Fibroblast of pulmonary artery (primary cell): ENCODE data around the gene SMG6.

Experiments
- DNase-seq: peaks from one replicate; pipeline ENCODE4 v3.0.0-alpha.2; 2010; ENCODE audit warnings: low read depth
- H3K4me3 ChIP-seq: replicated peaks from 2 replicates; pipeline ENCODE4 v1.5.1; 2011; ENCODE audit warnings: low read depth, mild to moderate bottlenecking, control low read depth, low read length, moderate library complexity
- CTCF ChIP-seq: IDR thresholded peaks from 2 replicates; pipeline ENCODE4 v1.5.1; 2011; ENCODE audit warnings: mild to moderate bottlenecking, control low read depth, low read length, inconsistent platforms; ENCODE audit errors: missing control alignments

SMG6 gene

GRCh38 chr17:2222301-2222700, 81.3 kb downstream of the SMG6 start:
- H3K4me3 ChIP-seq: no peak overlapping the region
- TF ChIP-seq CTCF: no peak
- DNase-seq: no peak

GRCh38 chr17:2218426-2218825, 85.2 kb downstream of the SMG6 start:
- DNase-seq: no peak
- no peak for TF ChIP-seq CTCF
- H3K4me3 ChIP-seq: no peak overlapping the region

- no peak for TF ChIP-seq CTCF
- peak; percentile 94 for DNase-seq
- peak overlapping the region; percentile 17 for H3K4me3 ChIP-seq
Measured at GRCh38 chr17:2215616-2216364, 87.8 kb downstream of the SMG6 start.

GRCh38 chr17:2214929-2215615, 88.5 kb downstream of the SMG6 start:
- H3K4me3 ChIP-seq: peak overlapping the region; percentile 17
- no peak for TF ChIP-seq CTCF
- DNase-seq: peak; percentile 66

- peak; percentile 96 for DNase-seq
- TF ChIP-seq CTCF: no peak
- peak overlapping the region; percentile 44 for H3K4me3 ChIP-seq
Measured at GRCh38 chr17:2214047-2214928, 89.3 kb downstream of the SMG6 start.

- peak overlapping the region; percentile 44 for H3K4me3 ChIP-seq
- TF ChIP-seq CTCF: no peak
- peak; percentile 56 for DNase-seq
Measured at GRCh38 chr17:2213291-2213960, 90.2 kb downstream of the SMG6 start.
